GM13977 (cell line): ENCODE measurements around the gene SYNE1.
A peak's percentile ranks its signal among the peaks of the same experiment; 100 is the strongest.
"Not testable (repeated sequence)": the region's sequence is repeated elsewhere in the genome, so short reads cannot be mapped to it uniquely, and the experiment has no call there.

Source experiments
- DNase-seq: peaks from one replicate; pipeline ENCODE4 v3.0.0; 2012; ENCODE audit warnings: low spot score
- in situ Hi-C: fragments of 300-500 bp; cut with MboI; formaldehyde crosslinking; loops from one replicate; pipeline ENCODE4 v1.12.0; 2022; ENCODE audit warnings: low sequenced_read_pairs, low pct_unique_long_range_greater_than_20kb, mixed read lengths, inconsistent platforms; ENCODE audit not compliant: unreplicated experiment
- TF ChIP-seq, protein P1 (sequence below): IDR thresholded peaks from 2 replicates; pipeline ENCODE4 v1.5.1; 2012; ENCODE audit warnings: mild to moderate bottlenecking, control low read depth; ENCODE audit not compliant: insufficient read depth; ENCODE audit errors: extremely low read depth, missing control alignments

SYNE1 gene

DNA sequence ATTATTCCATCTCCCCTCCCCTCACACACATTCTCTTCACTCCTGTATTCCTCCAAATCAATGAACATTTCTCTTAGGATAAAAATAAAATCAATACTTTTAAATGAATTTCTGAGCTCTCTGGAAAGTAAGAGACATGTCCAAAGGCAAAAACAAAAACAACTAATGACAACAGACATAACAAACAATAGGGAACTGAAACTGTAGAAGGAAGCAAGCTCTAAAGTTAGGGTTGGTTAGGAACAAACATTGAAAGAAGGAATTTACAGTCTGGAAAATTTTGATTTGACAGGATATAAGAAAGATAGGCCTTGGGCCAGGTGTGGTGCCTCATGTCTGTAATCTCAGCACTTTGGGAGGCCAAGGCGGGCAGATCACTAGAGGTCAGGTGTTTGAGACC, 43.0 kb upstream of the SYNE1 start:
- TF ChIP-seq, protein P1, sequence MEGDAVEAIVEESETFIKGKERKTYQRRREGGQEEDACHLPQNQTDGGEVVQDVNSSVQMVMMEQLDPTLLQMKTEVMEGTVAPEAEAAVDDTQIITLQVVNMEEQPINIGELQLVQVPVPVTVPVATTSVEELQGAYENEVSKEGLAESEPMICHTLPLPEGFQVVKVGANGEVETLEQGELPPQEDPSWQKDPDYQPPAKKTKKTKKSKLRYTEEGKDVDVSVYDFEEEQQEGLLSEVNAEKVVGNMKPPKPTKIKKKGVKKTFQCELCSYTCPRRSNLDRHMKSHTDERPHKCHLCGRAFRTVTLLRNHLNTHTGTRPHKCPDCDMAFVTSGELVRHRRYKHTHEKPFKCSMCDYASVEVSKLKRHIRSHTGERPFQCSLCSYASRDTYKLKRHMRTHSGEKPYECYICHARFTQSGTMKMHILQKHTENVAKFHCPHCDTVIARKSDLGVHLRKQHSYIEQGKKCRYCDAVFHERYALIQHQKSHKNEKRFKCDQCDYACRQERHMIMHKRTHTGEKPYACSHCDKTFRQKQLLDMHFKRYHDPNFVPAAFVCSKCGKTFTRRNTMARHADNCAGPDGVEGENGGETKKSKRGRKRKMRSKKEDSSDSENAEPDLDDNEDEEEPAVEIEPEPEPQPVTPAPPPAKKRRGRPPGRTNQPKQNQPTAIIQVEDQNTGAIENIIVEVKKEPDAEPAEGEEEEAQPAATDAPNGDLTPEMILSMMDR: no peak
- no peak for DNase-seq
- in situ Hi-C loops: no loop called here

- TF ChIP-seq, protein P1: no peak
- in situ Hi-C loops: no loop called here
- no peak for DNase-seq
Observed at GRCh38 chr6:152673236-152673635, 36.1 kb upstream of the SYNE1 start.

- TF ChIP-seq, protein P1: no peak
- no peak for DNase-seq
- in situ Hi-C loops: no loop called here
Observed at GRCh38 chr6:152671171-152671570, 34.0 kb upstream of the SYNE1 start.

DNA sequence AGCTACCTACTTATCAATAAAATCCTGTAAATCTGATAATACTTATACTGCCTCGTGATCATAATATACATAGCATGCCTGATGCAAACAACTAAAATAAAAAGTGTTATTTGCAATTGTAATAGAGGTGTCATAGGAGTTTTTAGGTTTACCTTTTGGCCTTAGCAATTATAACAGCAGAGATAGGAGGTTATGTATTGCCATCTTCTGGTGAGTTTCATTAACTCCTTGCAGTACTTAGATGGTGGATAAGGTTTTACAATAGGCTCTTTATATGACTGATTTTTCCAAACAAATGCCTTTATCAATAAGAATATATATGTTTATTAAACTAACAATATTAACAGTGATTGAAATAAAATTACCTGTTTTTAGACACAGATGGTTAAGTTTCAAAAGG, 32.7 kb upstream of the SYNE1 start:
- TF ChIP-seq, protein P1: peak; percentile 31
- in situ Hi-C loops: no loop called here
- no peak for DNase-seq

DNA sequence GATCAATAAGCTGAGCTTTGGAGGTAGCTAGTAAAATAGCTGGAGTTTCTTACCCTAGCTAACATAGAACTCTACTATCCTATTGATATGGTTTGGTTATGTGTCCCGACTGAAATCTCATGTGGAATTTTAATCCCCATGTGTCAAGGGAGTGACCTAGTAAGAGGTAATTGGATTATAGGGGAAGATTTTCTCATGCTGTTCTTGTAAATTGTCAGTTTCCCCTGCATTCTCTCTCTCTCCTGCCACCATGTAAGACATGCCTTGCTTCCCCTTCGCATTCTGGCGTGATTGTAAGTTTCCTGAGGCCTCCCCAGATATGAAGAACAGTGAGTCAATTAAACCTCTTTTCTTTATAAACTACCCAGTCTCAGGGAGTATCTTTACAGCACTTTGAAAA, 24.6 kb upstream of the SYNE1 start:
- TF ChIP-seq, protein P1: no peak
- DNase-seq: no peak
- in situ Hi-C loops: no loop called here

- in situ Hi-C loops: no loop called here
- DNase-seq: no peak
- TF ChIP-seq, protein P1: no peak
Observed at GRCh38 chr6:152651986-152652385, 14.8 kb upstream of the SYNE1 start.

DNA sequence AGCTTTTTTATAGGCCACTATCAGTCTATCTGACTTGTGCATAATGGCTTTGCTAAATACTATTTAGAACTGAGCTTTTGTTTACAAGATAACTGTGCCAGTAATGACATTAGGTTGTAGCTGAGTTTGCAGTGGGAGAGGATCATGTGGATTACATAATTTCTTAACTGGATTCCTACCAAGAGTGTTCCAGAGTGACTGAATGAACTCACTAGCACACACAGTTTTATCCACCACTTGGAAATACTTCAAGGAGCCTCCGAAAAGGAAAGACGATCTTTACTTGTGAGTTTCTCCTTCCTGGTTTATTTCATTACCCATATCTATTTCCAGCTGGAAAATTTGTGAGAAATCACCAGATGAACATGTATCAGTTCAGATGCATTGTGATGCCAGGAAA, 10.9 kb upstream of the SYNE1 start:
- no peak for DNase-seq
- TF ChIP-seq, protein P1: no peak
- in situ Hi-C loops: no loop called here

DNA sequence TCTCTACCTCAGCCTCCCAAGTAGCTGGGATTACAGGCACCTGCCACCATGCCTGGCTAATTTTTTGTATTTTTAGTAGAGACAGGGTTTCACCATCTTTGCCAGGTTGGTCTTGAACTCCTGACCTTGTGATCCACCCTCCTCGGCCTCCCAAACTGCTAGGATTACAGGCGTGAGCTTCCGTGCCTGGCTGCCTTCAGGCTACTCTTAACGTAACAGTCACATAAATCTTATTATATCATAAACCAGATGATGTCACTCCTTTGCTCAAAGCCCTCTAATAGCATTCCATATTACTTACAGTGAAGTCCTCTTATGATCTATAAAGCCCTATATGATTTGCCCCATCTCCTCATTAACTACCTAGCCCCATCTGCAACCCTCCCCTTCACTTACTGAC, 9.6 kb upstream of the SYNE1 start:
- in situ Hi-C loops, DNase-seq: not testable (repeated sequence)
